Transverse colon (tissue), 4 donors: ENCODE results near the gene OR2V2.

Experiments used
- POLR2A ChIP-seq: fragments of 450-650 bp; IDR thresholded peaks from one replicate; pipeline ENCODE4 v1.6.1; 2016; ENCODE audit warnings: antibody characterized with exemption, mild to moderate bottlenecking, moderate library complexity
- POLR2AphosphoS5 ChIP-seq, 3 donors: sonication (generic); formaldehyde crosslinking; IDR thresholded peaks; one replicate each; pipeline ENCODE4 v1.6.1; 2016; ENCODE audit warnings: antibody characterized with exemption in 3 of 3
- TF ChIP-seq, protein P1 (sequence below), 5 experiments: fragments of 200-600 bp in 3 of 5; fragments of 450-650 bp in 2 of 5; sonication (generic) in 3 of 5; IDR thresholded peaks; 1 replicate in 2 of 5; 2 replicates in 3 of 5; pipeline ENCODE4 v1.5.1; 2016 to 2017; ENCODE audit warnings: antibody characterized with exemption in 5 of 5, inconsistent platforms in 3 of 5, mild to moderate bottlenecking in 2 of 5, moderate library complexity in 1 of 5

DNA sequence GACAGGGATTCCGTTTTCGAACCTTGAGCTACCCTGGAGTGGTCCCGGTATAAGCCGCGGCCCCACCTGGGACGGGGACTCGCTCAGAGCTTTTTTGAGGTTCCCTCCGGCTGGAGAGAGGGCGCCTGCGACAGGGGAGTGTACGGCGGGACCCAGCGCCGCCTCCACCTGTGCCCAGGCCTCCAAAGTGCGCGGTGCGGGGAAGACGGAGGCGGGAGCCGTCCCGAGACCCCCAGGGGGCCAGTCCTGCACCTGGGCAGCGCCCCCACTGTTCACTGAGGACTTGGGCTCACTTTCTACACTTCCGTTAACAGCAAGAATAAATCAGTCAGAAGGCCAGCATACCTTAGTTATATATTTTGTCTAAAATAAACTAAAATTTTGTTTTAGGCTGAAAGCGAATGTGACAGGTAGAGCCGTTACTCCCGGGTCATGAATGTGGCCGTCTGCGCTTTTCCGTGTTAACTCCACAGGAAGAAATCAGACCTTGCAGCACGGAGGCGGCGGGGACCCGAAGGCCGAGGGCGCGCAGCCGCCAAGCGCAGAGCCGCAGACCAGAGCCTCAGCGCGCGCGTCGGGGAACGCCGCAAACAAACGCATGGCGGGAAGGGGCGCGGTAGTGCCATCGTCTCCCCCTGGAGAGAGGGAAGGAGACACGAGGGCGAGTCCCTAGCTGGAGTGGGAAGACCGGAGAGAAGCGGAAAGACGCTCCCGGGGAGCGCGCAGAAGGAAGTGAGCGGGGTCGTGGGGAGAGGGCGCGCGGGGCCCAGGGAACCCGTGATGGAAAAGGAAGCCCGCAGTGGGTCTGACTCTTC is 43.5 kb downstream of the OR2V2 start:
- TF ChIP-seq, protein P1, sequence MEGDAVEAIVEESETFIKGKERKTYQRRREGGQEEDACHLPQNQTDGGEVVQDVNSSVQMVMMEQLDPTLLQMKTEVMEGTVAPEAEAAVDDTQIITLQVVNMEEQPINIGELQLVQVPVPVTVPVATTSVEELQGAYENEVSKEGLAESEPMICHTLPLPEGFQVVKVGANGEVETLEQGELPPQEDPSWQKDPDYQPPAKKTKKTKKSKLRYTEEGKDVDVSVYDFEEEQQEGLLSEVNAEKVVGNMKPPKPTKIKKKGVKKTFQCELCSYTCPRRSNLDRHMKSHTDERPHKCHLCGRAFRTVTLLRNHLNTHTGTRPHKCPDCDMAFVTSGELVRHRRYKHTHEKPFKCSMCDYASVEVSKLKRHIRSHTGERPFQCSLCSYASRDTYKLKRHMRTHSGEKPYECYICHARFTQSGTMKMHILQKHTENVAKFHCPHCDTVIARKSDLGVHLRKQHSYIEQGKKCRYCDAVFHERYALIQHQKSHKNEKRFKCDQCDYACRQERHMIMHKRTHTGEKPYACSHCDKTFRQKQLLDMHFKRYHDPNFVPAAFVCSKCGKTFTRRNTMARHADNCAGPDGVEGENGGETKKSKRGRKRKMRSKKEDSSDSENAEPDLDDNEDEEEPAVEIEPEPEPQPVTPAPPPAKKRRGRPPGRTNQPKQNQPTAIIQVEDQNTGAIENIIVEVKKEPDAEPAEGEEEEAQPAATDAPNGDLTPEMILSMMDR (IDR thresholded peaks at IDR 0.05) = peak in 3 of 5 experiments; percentile 16 to 33 (median 22)
- TF ChIP-seq POLR2A (no peak), POLR2AphosphoS5 (IDR thresholded peaks at IDR 0.05) (no peak)
